HepG2 (cell line): ENCODE measurements around the gene FAT4. TPM values are rescaled to one million over a fixed set of nuclear protein-coding genes. Genes with fewer than 3 reads are reported as not detected.
A peak's percentile ranks its signal among the peaks of the same experiment; 100 is the strongest.

Source experiments
- ATRX ChIP-seq: sonication (generic); formaldehyde crosslinking; IDR thresholded peaks from 2 replicates; pipeline ENCODE4 v1.4.0; 2020; ENCODE audit warnings: missing genetic modification reagents, borderline replicate concordance
- CEBPB ChIP-seq: IDR thresholded peaks from 2 replicates; pipeline ENCODE4 v1.6.1; 2011; ENCODE audit warnings: low read depth, low read length, improper control_type of control experiment, borderline replicate concordance
- ETV6 ChIP-seq: sonication (generic); formaldehyde crosslinking; conservative IDR thresholded peaks from 2 replicates; pipeline ENCODE4 v1.4.0; 2020; ENCODE audit warnings: missing genetic modification reagents
- FOXK1 ChIP-seq: sonication (generic); formaldehyde crosslinking; IDR thresholded peaks from 2 replicates; pipeline ENCODE4 v1.4.0; 2020; ENCODE audit warnings: low read depth, missing genetic modification reagents, borderline replicate concordance
- FOXO1 ChIP-seq: sonication (generic); formaldehyde crosslinking; IDR thresholded peaks from 2 replicates; pipeline ENCODE4 v1.4.0; 2020; ENCODE audit warnings: missing genetic modification reagents
- HNF4A ChIP-seq: sonication (generic); formaldehyde crosslinking; IDR thresholded peaks from 2 replicates; pipeline ENCODE4 v1.4.0; 2020; ENCODE audit warnings: missing genetic modification reagents
- KAT2B ChIP-seq: fragments of 150-350 bp; IDR thresholded peaks from 2 replicates; pipeline ENCODE4 v1.6.1; 2014; ENCODE audit warnings: low read depth, low read length, borderline replicate concordance
- KDM5B ChIP-seq: sonication (generic); formaldehyde crosslinking; IDR thresholded peaks from 2 replicates; pipeline ENCODE4 v1.4.0; 2020; ENCODE audit warnings: missing genetic modification reagents, mild to moderate bottlenecking, borderline replicate concordance
- PCBP2 ChIP-seq: fragments of 200-400 bp; formaldehyde crosslinking; optimal IDR thresholded peaks from 2 replicates; pipeline ENCODE3; 2018; ENCODE audit warnings: low read length, low read depth; ENCODE audit not compliant: poor library complexity, severe bottlenecking
- PHF8 ChIP-seq: sonication (generic); formaldehyde crosslinking; IDR thresholded peaks from 2 replicates; pipeline ENCODE4 v1.5.0; 2020; ENCODE audit warnings: missing genetic modification reagents
- RFX1 ChIP-seq: fragments of 450-650 bp; IDR thresholded peaks from 2 replicates; pipeline ENCODE4 v1.6.1; 2017
- SNAI1 ChIP-seq: sonication (generic); formaldehyde crosslinking; IDR thresholded peaks from 2 replicates; pipeline ENCODE4 v1.5.0; 2020; ENCODE audit warnings: mild to moderate bottlenecking, missing genetic modification reagents, borderline replicate concordance
- SOX6 ChIP-seq, 2 experiments: fragments of 450-650 bp in 1 of 2; sonication (generic) in 1 of 2; formaldehyde crosslinking in 1 of 2; IDR thresholded peaks; 2 replicates each; pipeline versions ENCODE4 v1.4.0 to v1.6.1; 2017 to 2020; ENCODE audit warnings: antibody characterized with exemption in 1 of 2, mild to moderate bottlenecking in 1 of 2, missing genetic modification reagents in 1 of 2
- TARDBP ChIP-seq: sonication (generic); formaldehyde crosslinking; IDR thresholded peaks from 2 replicates; pipeline ENCODE4 v1.8.0; 2022; ENCODE audit warnings: mild to moderate bottlenecking, missing genetic modification reagents
- TEAD3 ChIP-seq: optimal IDR thresholded peaks from 2 replicates; pipeline ENCODE3; 2016; ENCODE audit warnings: borderline replicate concordance
- U2AF2 ChIP-seq: fragments of 200-400 bp; formaldehyde crosslinking; IDR thresholded peaks from 2 replicates; pipeline ENCODE4 v1.6.1; 2017; ENCODE audit warnings: low read depth, mild to moderate bottlenecking, low read length
- ZFYVE20 ChIP-seq: sonication (generic); formaldehyde crosslinking; IDR thresholded peaks from 2 replicates; pipeline ENCODE4 v1.8.0; 2023; ENCODE audit warnings: low read depth, mild to moderate bottlenecking, moderate library complexity, missing genetic modification reagents, borderline replicate concordance
- ZNF180 ChIP-seq: sonication (generic); formaldehyde crosslinking; IDR thresholded peaks from 2 replicates; pipeline ENCODE4 v1.4.0; 2020; ENCODE audit warnings: low read depth, missing genetic modification reagents, borderline replicate concordance
- ZNF382 ChIP-seq: sonication (generic); formaldehyde crosslinking; IDR thresholded peaks from 2 replicates; pipeline ENCODE4 v1.5.0; 2020; ENCODE audit warnings: missing genetic modification reagents, mild to moderate bottlenecking, borderline replicate concordance
- ZNF543 ChIP-seq: sonication (generic); formaldehyde crosslinking; IDR thresholded peaks from 2 replicates; pipeline ENCODE4 v1.4.0; 2020; ENCODE audit warnings: mild to moderate bottlenecking, missing genetic modification reagents
- ZNF660 ChIP-seq: sonication (generic); formaldehyde crosslinking; IDR thresholded peaks from 2 replicates; pipeline ENCODE4 v1.5.1; 2020; ENCODE audit warnings: mild to moderate bottlenecking, low read depth, missing genetic modification reagents, borderline replicate concordance
- ZNF766 ChIP-seq: sonication (generic); formaldehyde crosslinking; IDR thresholded peaks from 2 replicates; pipeline ENCODE4 v1.5.0; 2020; ENCODE audit warnings: missing genetic modification reagents, borderline replicate concordance
- ZNF773 ChIP-seq: sonication (generic); formaldehyde crosslinking; IDR thresholded peaks from 2 replicates; pipeline ENCODE4 v1.4.0; 2020; ENCODE audit warnings: missing genetic modification reagents, borderline replicate concordance
- polyA plus RNA-seq, 8 experiments: library from polyadenylated mRNA; depleted of rRNA in 3 of 8; stranded (reverse) in 7 of 8; unstranded in 1 of 8; fragments of >200 nt; fragmentation: Illumina TruSeq in 4 of 8; extraction: Trizol in 4 of 8; gene quantifications; 2 replicates each; pipeline versions ENCODE4 v1.2.1 to v1.2.3, GENCODE V29; 2011 to 2016; ENCODE audit warnings: low read depth in 4 of 8, missing spikeins in 1 of 8, mixed read lengths in 1 of 8; ENCODE audit not compliant: insufficient read depth in 1 of 8
- total RNA-seq, 5 experiments: library from RNA; depleted of rRNA; stranded (reverse); fragments of >200 nt; fragmentation: Illumina TruSeq; extraction: Trizol; gene quantifications; 2 replicates each; pipeline ENCODE4 v1.2.3, GENCODE V29; 2016; ENCODE audit warnings: low read depth in 1 of 5
- TF ChIP-seq, protein P1 (sequence below): sonication (generic); formaldehyde crosslinking; IDR thresholded peaks from 2 replicates; pipeline ENCODE4 v1.8.0; 2022; ENCODE audit warnings: missing genetic modification reagents, mild to moderate bottlenecking, inconsistent platforms, borderline replicate concordance
- TF ChIP-seq, protein P2 (sequence below): IDR thresholded peaks from 2 replicates; pipeline ENCODE4 v1.6.1; 2016; ENCODE audit warnings: low read depth, borderline replicate concordance
- TF ChIP-seq, protein P3 (sequence below): sonication (generic); formaldehyde crosslinking; conservative IDR thresholded peaks from 2 replicates; pipeline ENCODE4 v1.4.0; 2020; ENCODE audit warnings: missing genetic modification reagents

The FAT4 gene
- total and polyA plus RNA-seq, 2 of the 13 experiments (the other 11 are each of a cell fraction or from before 2014, with no cell fraction given): 0.27 to 1.2 TPM

DNA sequence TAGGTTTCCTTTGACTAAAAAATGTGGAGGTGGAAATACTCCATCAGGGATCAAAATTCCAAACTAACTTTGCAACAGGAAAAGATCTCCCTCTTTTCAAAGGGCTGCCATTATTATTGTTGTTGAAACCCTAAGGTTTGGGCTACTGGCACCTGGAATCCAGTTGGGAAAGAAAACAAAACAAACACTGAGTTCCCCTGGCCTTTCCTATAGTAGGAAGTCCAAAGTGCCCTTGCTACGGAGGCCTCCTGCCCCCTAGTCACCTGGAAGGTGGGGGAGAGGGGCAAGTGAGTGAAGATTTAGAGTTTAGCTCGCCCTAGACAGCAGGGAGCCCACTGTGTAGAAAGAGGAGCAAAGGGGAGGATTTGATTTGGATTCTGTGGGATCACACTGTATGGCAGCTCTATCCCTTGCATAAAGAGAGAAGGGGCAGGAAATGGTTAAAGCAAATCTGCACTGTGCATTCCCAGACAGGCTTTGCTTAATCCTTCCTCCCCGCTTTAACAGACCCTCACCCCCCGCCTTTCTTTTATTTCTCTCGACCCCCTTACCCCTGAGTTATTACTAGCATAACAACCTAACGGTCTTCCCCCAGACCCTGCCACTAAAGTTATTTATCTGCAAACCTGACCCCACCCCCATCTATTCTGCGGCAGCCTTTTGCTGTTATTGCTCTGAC lies 627 bp upstream of the FAT4 start (continued):
- TF ChIP-seq, protein P1, sequence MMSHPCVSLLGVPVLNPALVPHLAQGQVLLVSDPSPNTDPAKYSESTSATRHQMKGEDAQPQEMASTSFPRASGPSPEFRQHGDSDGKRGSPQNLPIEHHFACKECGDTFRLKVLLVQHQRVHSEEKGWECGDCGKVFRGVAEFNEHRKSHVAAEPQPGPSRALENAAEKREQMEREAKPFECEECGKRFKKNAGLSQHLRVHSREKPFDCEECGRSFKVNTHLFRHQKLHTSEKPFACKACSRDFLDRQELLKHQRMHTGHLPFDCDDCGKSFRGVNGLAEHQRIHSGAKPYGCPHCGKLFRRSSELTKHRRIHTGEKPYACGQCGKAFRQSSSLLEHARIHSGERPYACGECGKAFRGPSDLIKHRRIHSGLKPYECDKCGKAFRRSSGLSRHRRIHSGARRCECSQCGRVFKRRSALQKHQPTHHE (CRISPR knock-in tag): no peak
- TF ChIP-seq HNF4A (CRISPR knock-in tag): peak; percentile 74
- TF ChIP-seq FOXO1: no peak
- TF ChIP-seq, protein P2, sequence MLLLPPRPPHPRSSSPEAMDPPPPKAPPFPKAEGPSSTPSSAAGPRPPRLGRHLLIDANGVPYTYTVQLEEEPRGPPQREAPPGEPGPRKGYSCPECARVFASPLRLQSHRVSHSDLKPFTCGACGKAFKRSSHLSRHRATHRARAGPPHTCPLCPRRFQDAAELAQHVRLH (CRISPR knock-in tag): no peak
- 0 out of 2 replicates have a peak, but pooled peaks have one; percentile 1 for TF ChIP-seq PHF8 (CRISPR knock-in tag)
- TF ChIP-seq PCBP2: no peak
- TF ChIP-seq TEAD3: peak; percentile 16
- TF ChIP-seq ATRX (CRISPR knock-in tag): no peak
- no peak for TF ChIP-seq ZNF766 (CRISPR knock-in tag)
- no peak for TF ChIP-seq U2AF2
- no peak for TF ChIP-seq ZNF382 (CRISPR knock-in tag)
- TF ChIP-seq TARDBP (CRISPR knock-in tag): no peak
- TF ChIP-seq CEBPB: no peak
- no peak for TF ChIP-seq ZNF660 (CRISPR knock-in tag)
- no peak for TF ChIP-seq ZFYVE20 (CRISPR knock-in tag)
- no peak for TF ChIP-seq KAT2B
- TF ChIP-seq, protein P3, sequence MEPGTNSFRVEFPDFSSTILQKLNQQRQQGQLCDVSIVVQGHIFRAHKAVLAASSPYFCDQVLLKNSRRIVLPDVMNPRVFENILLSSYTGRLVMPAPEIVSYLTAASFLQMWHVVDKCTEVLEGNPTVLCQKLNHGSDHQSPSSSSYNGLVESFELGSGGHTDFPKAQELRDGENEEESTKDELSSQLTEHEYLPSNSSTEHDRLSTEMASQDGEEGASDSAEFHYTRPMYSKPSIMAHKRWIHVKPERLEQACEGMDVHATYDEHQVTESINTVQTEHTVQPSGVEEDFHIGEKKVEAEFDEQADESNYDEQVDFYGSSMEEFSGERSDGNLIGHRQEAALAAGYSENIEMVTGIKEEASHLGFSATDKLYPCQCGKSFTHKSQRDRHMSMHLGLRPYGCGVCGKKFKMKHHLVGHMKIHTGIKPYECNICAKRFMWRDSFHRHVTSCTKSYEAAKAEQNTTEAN (CRISPR knock-in tag): no peak
- TF ChIP-seq SOX6 (IDR thresholded peaks at IDR 0.05): no peak
- no peak for TF ChIP-seq SOX6 (CRISPR knock-in tag; IDR thresholded peaks at IDR 0.05)
- no peak for TF ChIP-seq ETV6
- no peak for TF ChIP-seq KDM5B
- TF ChIP-seq ZNF543 (CRISPR knock-in tag): no peak
- no peak for TF ChIP-seq ZNF180 (CRISPR knock-in tag)
- TF ChIP-seq ZNF773 (CRISPR knock-in tag): no peak
- TF ChIP-seq FOXK1 (CRISPR knock-in tag): no peak
- TF ChIP-seq RFX1: no peak
- no peak for TF ChIP-seq SNAI1
